B cell (primary cell): ENCODE data around the gene ARFGEF2.

ENCODE experiments used
- CTCF ChIP-seq: fragments of 200-600 bp; IDR thresholded peaks from one replicate; pipeline ENCODE4 v1.8.0; 2022; ENCODE audit warnings: antibody characterized with exemption, mild to moderate bottlenecking
- EZH2 ChIP-seq: IDR thresholded peaks from 2 replicates; pipeline ENCODE4 v1.6.1; 2012; ENCODE audit warnings: borderline replicate concordance, low read depth, mild to moderate bottlenecking, moderate library complexity, low read length; ENCODE audit not compliant: insufficient read depth, poor library complexity, severe bottlenecking

- no peak for TF ChIP-seq CTCF
- no peak for TF ChIP-seq EZH2
Measured at GRCh38 chr20:48949304-48950170, 28.0 kb downstream of the ARFGEF2 start.
